SIG-M5 treated with dmso at 0.1 percent for 504 hours (cell line): Measurements from ENCODE around the gene PLXNA1.

Experiments used
- DNase-seq: peaks from one replicate; lab custom pipeline; 2025; ENCODE audit not compliant: unreplicated experiment; lab: John Stamatoyannopoulos, UW

The PLXNA1 gene

GRCh38 chr3:126967386-126967785, 15.5 kb upstream of the PLXNA1 start:
- DNase-seq, result no peak

DNA sequence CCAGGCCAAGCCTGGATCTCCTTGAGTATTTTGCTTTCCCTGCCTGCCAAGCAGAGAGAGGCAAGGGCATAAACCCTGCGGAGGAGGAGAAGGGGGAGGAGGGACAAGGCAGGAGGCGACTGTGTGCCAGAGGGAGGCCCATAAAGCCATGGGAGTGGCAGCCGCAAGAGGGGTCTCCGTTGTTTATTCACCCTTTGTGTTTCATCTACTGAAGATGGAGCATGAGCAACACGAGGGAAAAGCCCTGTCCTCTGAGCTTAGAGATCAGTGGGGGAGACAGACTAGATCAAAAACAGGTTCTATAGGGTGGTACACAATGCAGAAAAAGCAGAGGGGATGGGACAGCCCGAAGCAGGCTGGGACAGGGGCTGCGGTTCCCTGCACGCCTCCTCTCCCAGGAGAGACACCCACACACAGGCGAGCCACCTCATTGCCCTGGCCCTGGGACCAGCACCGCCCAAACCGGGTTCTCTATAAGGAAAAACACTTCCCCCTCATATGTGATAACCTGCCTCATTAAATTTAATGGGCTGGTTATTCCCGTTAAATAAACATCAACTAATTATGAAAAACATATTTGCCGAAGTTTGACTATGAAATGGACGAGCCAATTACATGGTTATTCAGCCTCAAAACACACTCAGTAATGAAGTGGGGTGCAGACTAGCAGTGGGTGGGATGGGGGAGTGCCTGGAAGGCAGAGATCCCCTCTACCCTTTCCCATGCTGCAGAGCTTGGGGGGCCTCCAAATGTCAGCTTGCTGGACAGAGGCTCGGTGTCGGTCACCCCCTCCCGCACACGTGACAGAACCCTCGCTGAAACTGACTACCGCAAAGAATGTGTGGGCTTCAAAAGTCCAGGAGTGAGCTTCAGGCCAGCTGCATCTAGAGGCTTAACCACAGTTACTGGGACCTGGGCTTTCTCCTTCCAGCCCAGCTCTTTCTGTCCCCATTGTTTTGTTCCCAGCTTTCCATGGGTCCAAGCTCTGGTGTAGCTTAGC, 14.2 kb upstream of the PLXNA1 start:
- no peak for DNase-seq

DNA sequence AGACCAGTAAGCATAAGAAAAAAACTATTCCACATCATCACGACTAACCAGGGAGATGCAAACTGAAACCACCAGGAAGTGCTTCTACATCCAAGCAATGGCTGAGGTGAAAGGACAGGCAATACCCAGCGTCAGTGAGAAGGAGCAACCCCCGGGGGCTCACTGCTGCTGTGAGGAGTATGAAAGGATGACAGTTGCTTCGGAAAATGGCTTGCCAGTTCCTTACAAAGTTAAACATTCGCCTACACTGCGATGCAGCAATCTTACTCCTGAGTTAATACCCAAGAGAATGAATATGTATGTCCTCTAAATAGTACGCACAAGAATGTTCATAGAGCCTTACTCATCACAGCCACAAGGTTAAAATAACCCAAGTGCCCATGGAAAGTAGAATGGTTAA, 13.3 kb upstream of the PLXNA1 start:
- no peak for DNase-seq

- DNase-seq, result no peak
These were observed 12.8 kb upstream of the PLXNA1 start for GRCh38 chr3:126970101-126970500.

- DNase-seq, result no peak
These were observed 12.0 kb upstream of the PLXNA1 start for GRCh38 chr3:126970921-126971320.

GRCh38 chr3:126971891-126972351, 11.0 kb upstream of the PLXNA1 start:
- DNase-seq, result no peak

DNA sequence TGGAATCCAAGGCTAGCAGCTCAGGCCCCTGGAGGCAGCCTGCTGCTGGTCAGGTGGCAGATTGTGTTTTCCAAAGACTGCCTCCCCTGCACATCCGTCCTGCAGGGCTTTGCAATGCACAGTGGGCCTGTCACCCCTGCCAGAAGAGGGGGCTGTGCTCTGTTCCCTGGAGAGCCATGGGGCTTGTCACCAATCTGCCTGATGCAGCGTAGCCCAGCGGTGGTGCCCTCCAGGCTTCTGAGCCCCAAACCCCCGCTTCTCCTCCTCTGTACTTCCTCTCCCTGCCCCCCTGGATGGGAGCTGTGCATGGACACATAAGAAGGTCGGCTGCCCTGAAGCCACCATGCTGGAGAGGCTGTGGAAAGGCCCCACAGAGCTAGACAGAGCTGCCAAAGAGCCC, 10.0 kb upstream of the PLXNA1 start:
- no peak for DNase-seq

DNA sequence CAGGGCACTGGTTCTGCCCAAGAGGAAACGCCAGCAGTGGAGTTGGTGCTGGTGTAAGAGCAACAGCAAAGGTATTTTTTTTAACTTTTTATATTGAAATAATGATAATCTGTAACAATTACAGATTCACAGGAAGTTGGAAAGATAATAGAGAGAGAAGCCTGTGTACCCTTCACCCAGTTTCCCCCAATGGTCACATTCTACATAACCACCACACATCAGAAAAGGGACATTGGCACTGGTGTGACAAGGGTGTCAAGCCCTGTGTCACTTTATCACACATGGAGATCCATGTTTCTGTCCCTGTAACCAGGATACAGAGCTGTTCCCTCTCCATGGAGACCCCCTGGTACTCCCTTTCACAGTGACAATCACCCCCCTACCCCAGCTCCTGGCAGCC, 9.1 kb upstream of the PLXNA1 start:
- no peak for DNase-seq

DNA sequence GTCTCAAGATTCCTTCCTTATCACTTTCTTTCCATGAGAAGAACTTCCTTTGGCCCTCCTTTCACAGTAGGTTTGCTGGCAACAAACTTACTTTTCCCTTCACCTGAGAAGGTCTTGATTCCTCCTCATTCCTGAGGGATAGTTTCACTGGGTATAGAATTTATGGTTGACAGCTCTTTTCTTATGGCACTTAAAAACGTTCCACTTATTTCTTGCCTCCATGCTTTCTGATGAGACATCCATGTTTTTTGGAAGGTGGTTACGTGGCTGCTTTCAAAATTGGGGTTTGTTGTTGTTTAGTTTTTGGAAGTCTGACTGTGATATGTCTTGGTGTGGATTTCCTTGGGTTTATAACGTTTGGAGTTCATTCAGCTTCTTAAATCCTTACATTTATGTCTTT, 8.2 kb upstream of the PLXNA1 start:
- no peak for DNase-seq

DNA sequence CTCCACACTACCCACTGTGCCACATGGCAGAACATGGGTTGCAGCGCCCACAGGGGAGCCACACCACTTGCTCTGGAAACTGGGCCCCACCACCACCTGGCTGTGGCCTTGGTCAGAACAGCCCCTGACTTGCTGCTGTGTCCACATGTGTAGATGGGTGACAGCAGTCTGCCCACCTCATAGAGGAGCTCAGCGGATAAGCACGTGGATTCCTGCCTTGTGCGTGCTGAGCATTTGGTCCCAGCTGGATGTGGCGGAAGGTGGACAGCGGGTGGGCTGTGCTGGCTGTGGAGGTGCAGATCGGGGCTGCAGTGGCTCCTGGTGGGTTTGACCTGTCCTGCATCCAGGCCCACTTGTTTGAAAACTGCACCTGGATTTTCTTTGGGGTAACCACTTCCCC, 6.0 kb upstream of the PLXNA1 start:
- DNase-seq, result no peak

DNA sequence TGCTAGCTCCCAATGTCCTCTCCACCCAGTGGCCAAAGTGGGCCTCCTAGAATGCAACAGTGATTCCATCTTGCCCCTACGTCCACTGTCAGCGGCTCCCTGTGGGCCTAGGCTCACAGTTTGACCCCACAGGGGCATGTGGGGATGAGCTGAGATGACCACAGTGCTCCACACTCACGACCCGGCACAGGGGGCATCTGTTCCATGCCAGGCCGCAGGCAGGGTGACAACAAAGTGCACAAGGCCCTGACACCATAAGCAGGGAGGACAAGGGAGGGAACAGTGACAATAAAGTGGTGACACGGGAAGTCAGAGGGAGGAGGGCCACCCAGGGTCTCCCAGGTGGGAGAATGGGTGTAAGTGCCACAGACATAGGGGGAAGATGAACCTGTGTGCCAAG, 5.1 kb upstream of the PLXNA1 start:
- DNase-seq, result no peak

GRCh38 chr3:126978291-126978690, 4.6 kb upstream of the PLXNA1 start:
- DNase-seq, result no peak

- DNase-seq, result no peak
These were observed 3.8 kb upstream of the PLXNA1 start for GRCh38 chr3:126979046-126979628.

DNA sequence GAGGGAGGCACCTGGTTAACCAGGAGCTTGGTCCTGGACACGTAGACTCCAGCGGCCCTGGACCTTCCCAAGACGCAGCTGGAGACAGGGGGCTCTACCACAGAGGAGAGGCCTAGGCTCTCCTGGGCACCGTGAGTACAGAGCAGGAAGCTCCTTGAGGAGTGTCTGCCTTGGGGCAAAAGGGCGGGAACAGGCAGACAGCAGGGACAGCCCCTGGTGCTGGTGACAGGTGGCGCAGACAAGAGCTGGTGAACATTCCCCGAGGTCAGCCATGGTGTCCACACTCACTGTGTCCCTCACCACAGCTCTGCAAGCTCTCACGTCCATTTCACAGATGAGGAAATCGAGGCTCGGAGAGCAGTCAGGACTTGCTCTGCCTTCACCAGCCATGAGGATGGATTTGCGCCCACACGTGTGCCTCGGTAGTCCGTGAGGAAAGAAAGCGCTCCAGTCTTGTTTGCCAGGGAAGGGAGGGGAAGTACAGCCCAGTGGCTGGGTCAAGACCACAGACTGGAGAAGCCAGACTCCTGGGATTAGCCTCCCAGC, 2.6 kb upstream of the PLXNA1 start:
- no peak for DNase-seq

GRCh38 chr3:126982126-126982470, 817 bp upstream of the PLXNA1 start:
- peak; percentile 56 for DNase-seq

DNA sequence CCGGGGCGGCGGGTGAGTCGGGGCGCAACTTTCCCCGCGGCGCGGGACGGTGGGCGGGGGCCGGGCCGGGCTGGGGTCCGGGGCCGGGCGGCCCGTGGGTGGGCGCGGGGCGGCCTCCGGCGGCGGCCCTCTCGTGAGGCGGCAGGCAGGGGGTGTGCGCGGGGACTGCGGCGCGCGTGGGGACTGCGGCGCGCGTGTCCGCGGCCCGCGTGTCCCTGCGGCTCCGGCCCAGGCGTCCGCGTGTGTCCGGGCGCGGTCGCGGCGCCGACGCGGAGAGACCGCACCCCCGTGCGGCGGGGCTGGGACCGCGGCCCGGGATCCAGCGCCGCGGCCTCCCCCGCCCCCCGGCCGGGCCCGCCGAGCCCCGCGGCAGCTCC, 349 bp downstream of the PLXNA1 start:
- DNase-seq, result no peak

DNA sequence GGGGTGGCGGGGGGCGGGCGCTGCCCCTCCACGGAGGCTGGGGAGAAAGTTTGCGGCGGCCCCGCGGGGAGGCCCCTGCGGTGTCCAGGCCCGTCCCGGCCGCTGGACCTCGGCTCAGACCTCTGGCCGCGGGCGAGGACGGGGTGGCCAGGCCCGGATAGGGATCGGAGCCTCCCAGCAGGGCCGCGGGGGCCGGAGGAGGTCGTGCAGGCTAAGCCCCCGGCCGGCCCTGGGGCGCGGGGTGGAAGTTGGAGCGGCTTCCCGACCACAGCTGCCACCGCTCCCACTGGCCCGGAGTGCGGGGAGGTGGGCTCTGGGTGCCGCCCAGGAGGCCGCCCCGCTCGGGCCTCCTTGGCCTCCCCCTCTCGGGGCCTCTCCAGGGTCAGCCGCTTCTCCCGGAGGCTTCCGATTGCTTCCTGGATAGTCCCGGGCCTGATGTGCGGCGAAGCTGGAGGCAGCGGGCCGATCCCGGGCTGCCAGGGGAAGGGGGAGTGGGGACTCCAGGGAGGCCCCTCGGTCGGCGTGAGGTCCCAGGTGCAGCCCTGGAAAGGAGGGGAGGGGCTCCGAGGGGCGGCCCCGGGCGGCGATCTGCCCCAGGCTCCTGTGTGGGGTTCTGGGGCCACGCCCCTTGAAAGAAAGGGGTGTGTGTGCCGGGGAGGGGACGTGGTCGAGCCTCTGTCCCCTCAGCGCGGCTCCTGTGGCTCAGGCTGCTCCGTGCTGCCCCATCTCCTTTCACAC, 907 bp downstream of the PLXNA1 start:
- DNase-seq, result peak; percentile 5

GRCh38 chr3:126984391-126985131, 1.6 kb downstream of the PLXNA1 start:
- DNase-seq, result no peak

DNA sequence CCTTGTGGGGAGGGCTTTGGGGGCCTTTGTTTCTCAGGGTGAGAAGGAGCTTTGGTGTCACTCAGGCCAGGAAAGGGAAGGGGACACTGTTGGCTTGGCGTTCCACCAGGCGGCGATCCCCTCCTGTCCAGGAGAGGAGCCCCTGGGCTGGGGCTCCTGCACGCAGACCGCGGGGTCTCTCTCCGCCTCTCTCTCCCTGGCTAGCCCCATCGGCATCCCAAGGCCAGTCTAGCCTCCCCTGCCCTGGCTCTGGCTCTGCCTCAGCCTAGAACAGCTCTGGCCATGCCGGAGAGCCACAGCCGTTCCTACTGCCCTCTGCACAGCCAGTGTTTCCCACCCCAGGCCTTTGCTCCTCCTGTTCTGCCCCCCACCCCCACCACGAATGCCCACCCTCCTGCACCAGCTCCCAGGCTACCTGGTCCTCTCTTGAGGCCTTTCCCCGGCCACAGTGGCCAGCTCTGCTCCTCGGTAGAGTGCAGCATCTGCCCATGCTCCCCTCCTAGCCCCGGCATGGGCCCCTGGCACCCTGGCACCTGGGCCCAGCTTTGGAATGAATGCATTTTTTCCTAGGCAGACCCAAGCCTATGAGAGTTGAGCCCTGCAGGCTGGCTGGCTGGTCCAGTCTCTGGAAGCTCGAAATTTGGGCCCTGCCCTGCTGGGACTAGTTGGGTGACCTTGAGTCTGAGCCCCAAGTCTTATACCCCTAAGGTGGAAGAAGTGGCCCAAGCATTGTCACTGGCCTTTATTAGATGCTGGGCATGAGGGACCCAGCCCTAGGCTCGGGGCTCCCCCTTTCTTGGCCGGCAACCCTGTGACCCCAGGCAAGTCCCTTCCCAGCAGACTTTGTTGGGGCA, 2.4 kb downstream of the PLXNA1 start:
- DNase-seq, result no peak

GRCh38 chr3:126986001-126986400, 3.1 kb downstream of the PLXNA1 start:
- DNase-seq, result no peak
